HG02642 (cell line): ENCODE measurements around the gene PLEKHM2.

Experiments used
- ATAC-seq: cut with Tn5 transposase; IDR thresholded peaks from one replicate; pipeline ENCODE4 v1.9.1; 2021; ENCODE audit warnings: mild to moderate bottlenecking; ENCODE audit not compliant: unreplicated experiment, poor library complexity

The PLEKHM2 gene

DNA sequence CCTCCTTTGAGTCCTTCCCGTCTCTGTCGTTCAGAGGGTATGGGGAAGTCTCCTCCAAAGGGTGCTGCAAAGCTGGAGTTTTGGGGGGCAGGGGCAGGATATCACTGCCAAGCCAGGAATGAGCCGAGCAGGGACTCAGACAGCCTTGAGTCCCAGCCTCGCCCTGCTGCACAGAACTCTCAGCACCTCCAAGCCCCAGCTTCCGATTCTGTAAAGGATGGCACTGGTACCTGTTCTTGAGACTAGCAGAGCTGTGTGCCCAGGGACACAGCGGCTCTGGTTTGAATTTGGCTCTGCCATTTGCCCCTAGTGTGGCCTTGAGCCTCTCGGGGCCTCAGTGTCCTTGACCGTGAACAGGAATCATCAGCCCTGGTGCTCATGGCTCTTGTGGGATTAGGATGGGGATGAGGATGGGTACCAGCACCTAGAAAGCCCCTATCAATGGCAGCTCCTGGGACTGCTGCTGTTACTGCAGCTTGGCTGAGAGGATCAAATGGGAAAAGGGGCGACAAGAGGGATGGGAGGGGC lies 73.0 kb downstream of the PLEKHM2 start:
- ATAC-seq: no peak

DNA sequence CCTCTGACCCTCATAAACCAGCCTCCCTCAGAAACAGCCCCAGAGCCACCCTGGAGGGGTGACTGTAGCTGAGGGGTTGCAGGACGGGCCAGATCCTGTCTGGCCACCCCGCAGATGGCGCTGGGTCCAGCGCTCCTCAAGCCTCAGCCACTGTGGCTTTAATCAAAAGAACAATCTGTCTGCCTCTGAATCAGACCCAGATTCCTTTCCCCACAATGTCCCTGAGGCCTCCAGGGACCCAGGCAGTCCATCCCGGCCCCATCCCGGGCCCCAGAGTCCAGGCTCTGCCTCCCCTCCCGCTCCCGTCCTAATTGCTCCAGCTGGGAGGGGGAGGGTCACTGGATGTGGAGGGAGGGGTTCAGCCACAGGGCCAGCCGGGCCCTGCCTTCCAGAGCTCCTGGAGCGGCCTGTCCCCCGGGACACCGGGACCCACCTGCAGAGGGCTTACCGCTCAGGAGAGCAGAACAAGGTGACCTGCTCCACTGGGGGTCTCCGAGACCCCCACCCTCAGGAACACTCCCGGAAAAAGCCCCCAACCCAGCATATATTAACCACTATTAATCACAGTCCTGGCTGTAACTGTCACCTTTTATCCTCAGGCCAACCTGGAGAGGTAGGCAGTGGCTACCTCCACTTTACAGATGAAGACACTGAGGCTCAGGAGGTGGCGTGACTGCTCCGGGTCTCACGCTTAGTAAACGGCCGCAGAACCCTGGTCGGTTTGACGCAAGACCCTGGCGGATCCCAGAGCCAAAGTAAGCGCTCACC lies 73.6 kb downstream of the PLEKHM2 start:
- ATAC-seq: no peak

DNA sequence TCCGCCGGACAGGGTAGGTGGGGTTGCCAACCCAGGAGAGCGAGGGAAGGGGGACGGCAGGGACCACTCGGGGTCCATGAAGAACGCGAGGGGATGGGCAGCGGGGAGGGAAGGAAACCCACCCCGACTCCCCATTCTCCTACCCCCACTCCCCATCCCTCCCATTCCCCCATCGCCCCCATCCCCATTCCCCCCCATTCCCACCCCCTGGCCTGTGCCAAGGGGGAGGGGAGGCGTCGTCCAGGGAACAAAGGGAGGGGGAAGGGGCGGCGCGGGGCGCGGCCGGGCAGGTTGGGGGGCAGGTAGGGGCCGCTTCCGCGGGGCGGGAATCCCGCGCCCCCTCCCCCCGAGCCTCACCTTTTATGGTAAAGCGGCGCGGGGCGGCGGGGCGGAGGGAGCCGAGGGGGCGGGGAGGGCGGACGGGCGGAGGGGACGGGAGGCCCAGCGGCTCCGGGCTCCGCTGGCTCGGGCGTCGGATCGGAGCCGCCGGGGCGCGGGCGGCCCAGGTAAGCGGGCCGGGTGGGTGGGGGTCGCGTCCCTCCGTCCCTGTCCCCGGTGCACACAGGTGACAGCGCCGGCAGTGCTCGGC lies 74.3 kb downstream of the PLEKHM2 start, which contains the start of gene FBLIM1:
TSS of gene FBLIM1 (plus strand) at position 453 of the 589 bp plus-strand sequence. CDS start 6,189 bp downstream, outside the sequence.
- no peak for ATAC-seq

- no peak for ATAC-seq
Measured at GRCh38 chr1:15758953-15759661, 75.0 kb downstream of the PLEKHM2 start.

DNA sequence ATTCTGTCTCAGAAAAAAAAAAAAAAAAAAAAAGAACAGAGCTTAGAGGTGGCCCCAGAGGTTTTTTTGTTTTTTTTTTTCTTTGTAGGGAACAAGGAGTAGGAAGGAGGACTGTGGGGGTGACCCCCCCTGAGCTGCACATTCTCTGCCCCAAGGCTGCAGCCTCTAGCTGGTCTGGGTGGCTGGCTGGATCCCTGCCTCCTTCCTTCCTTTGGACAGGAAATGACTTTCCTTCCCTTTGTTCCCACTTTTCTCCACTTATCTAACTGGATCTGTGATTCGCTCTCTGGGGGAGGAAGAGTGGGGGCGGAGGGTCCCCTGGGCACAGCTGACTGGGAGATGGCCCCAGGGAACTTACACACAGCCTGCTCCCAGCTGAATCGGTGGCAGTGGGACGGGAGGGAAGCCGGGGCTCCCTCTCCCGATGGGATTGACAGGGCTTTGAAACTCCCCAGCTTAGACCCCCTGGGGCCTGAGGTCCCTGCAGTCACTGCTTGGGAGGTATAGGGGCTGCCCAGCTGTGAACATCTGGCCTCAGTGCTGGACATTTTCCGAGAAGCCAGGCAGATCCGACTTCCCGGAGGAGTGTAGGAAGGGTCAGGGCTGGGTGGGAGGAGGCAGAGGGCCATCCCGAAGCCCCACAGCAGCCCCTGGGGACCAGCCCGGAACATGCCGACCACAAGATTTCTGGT lies 76.5 kb downstream of the PLEKHM2 start:
- no peak for ATAC-seq

GRCh38 chr1:15761366-15762128 lies 77.4 kb downstream of the PLEKHM2 start:
- ATAC-seq: no peak

- ATAC-seq: no peak
Measured at GRCh38 chr1:15762546-15762945, 78.4 kb downstream of the PLEKHM2 start.

GRCh38 chr1:15764269-15764764 lies 80.2 kb downstream of the PLEKHM2 start:
- no peak for ATAC-seq

DNA sequence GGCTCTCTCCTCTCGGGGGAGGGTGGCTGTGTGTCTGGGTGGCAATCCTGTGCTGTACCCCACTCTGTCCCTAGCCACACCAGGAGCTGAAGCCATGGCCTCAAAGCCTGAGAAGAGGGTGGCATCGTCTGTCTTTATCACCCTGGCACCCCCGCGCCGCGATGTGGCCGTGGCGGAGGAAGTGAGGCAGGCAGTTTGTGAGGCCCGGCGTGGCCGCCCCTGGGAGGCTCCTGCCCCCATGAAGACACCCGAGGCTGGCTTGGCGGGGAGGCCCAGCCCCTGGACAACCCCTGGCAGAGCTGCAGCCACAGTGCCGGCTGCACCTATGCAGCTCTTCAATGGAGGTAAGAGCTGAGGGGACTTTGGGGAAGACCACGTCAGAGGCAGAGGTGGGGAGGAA lies 80.8 kb downstream of the PLEKHM2 start:
- no peak for ATAC-seq

DNA sequence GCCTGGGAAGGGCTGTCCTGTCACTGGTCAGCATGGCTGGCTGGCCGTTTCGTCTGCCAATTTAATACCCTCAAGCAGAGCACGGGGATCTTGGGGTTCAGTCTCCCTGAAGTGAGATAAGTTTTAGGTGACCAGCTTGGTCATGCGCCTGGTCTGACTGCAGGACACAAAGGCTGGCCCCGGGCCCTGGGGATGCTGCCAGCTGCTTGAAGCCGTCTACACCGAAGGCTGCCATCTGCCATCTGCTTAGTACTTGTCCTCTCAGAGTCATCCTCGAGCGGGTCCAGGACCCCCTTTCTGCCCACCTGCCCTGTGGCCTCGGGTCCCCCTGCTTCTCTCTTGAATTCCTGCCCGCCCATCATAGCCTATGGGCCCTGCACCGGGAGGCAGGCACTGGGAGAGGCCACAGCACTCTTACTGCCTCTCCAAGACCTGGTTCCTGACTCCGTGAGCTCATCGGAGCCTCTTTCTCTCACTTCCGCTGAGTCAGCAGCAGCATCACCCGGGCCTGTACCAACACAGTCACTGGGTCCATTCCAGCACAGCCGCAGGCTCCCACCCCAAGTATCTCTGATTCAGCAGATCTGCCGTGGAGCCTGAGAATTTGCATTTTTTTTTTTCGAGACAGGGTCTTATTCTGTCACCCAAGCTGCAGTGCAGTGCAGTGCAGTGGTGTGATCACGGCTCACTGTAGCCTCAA lies 81.5 kb downstream of the PLEKHM2 start:
- no peak for ATAC-seq

GRCh38 chr1:15767941-15768340 lies 83.8 kb downstream of the PLEKHM2 start:
- ATAC-seq: no peak

- no peak for ATAC-seq
Measured at GRCh38 chr1:15768388-15768787, 84.3 kb downstream of the PLEKHM2 start.

GRCh38 chr1:15770313-15770962 lies 86.3 kb downstream of the PLEKHM2 start:
- ATAC-seq: no peak

DNA sequence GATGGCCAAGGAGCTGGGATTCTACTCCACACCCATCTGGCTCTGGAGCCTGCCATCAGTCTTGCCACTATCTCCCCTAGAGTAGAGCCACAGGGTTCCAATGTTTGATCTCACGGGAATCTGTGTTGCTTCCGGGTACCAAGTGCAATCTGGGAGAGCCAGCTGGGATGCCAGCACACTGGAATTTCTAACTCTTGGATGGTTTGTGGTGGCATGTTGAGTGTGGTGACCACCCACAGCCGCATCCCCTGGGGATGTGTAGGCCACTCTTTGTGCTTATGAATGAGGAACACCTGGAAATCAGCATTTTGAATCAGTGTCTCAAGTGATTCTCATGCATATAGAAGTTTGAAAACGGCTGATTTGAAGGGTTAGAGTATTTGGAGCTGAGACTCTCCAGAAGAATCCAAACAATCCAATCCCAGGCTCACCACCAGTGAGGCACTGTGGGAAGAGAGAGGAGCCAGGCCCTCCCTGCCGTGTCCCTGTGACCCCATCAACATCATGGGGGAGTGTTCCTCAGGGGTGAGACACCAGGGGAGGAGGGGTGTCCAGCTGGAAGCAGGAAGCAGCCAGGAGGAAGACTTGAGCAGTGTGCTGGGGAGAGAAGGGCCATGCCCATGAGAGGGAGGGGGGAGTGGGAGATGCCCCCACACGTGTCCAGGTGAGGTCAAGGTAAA lies 87.9 kb downstream of the PLEKHM2 start:
- ATAC-seq: no peak

DNA sequence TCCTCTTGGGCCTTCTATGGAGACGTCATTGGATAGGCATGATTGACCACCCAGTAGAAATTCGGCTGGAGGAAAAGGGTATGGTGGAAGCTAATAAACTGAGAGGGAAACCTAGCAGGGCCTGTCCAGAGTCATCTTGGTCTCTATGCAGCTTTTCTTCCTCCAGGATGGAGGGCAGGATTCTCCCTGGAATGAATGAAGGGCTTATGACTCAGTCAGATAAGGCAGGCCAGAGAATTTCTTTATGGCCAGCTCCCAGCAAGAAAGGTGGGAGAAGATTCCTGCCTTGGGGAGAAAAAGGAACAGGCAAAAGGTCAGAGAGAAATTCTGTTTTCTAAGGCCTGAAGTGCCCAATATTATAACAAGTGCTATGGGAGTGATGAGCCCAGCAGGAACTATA lies 91.6 kb downstream of the PLEKHM2 start:
- no peak for ATAC-seq

- ATAC-seq: no peak
Measured at GRCh38 chr1:15777909-15778707, 94.0 kb downstream of the PLEKHM2 start.
